HG02798 (cell line): Measurements from ENCODE around the gene FCN1.
"Not testable (repeated sequence)": the region's sequence is repeated elsewhere in the genome, so short reads cannot be mapped to it uniquely, and the experiment has no call there.

Experiments used
- ATAC-seq: cut with Tn5 transposase; IDR thresholded peaks from one replicate; pipeline ENCODE4 v1.9.1; 2021; ENCODE audit warnings: mild to moderate bottlenecking; ENCODE audit not compliant: unreplicated experiment, poor library complexity

Gene FCN1

GRCh38 chr9:134917431-134918373 is at the start of gene FCN1:
TSS of gene FCN1 (minus strand) at chr9:134917912. CDS start at chr9:134917871, 41 bp downstream.
- ATAC-seq: no peak

- ATAC-seq: no peak
These were observed 49.2 kb upstream of the FCN1 start for GRCh38 chr9:134966697-134967546.

GRCh38 chr9:134966270-134966669 is 48.6 kb upstream of the FCN1 start:
- ATAC-seq: no peak

GRCh38 chr9:134965851-134966250 is 48.1 kb upstream of the FCN1 start:
- no peak for ATAC-seq

- no peak for ATAC-seq
These were observed 47.7 kb upstream of the FCN1 start for GRCh38 chr9:134965411-134965810.

GRCh38 chr9:134964271-134965055 is 46.8 kb upstream of the FCN1 start:
- ATAC-seq: no peak

GRCh38 chr9:134963546-134963945 is 45.8 kb upstream of the FCN1 start:
- no peak for ATAC-seq

- ATAC-seq: no peak
These were observed 45.3 kb upstream of the FCN1 start for GRCh38 chr9:134962973-134963364.

GRCh38 chr9:134962065-134962972 is 44.6 kb upstream of the FCN1 start:
- no peak for ATAC-seq

- no peak for ATAC-seq
These were observed 43.8 kb upstream of the FCN1 start for GRCh38 chr9:134961331-134962064.

- ATAC-seq: no peak
These were observed 43.0 kb upstream of the FCN1 start for GRCh38 chr9:134960701-134961181.

GRCh38 chr9:134959971-134960310 is 42.2 kb upstream of the FCN1 start:
- ATAC-seq: no peak

GRCh38 chr9:134959126-134959970 is 41.6 kb upstream of the FCN1 start:
- no peak for ATAC-seq

GRCh38 chr9:134957945-134958227 is 40.2 kb upstream of the FCN1 start:
- ATAC-seq: no peak

GRCh38 chr9:134957165-134957944 is 39.6 kb upstream of the FCN1 start:
- no peak for ATAC-seq

- not testable (repeated sequence) for ATAC-seq
These were observed 38.7 kb upstream of the FCN1 start for GRCh38 chr9:134956387-134956786.

GRCh38 chr9:134955801-134956200 is 38.1 kb upstream of the FCN1 start:
- ATAC-seq: no peak
